Measurements from ENCODE around the gene MYO16.

DNA sequence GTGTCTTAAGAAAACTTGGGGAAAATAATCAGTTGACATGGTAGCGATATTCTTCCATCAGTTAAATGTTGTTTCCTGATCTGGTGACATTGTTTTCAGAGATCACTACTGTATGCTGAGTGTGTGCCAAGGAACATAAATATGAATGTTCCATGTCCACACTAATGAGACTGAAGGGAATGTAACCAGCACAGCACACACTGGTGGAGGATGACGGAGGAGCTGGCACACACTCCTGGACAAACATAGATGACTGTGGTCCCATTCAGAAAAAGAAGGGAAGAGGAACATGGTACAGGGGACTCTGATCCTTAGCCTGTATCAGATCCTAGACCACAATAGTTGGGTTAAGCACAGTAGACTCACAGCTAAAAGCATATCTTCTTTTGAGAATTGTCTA is 574.8 kb downstream of the MYO16 start:
- no peak for TF ChIP-seq ZNF561 (tag by site-specific recombination; IDR thresholded peaks at IDR 0.05; ENCODE audit: borderline replicate concordance)
- TF ChIP-seq, protein P1, sequence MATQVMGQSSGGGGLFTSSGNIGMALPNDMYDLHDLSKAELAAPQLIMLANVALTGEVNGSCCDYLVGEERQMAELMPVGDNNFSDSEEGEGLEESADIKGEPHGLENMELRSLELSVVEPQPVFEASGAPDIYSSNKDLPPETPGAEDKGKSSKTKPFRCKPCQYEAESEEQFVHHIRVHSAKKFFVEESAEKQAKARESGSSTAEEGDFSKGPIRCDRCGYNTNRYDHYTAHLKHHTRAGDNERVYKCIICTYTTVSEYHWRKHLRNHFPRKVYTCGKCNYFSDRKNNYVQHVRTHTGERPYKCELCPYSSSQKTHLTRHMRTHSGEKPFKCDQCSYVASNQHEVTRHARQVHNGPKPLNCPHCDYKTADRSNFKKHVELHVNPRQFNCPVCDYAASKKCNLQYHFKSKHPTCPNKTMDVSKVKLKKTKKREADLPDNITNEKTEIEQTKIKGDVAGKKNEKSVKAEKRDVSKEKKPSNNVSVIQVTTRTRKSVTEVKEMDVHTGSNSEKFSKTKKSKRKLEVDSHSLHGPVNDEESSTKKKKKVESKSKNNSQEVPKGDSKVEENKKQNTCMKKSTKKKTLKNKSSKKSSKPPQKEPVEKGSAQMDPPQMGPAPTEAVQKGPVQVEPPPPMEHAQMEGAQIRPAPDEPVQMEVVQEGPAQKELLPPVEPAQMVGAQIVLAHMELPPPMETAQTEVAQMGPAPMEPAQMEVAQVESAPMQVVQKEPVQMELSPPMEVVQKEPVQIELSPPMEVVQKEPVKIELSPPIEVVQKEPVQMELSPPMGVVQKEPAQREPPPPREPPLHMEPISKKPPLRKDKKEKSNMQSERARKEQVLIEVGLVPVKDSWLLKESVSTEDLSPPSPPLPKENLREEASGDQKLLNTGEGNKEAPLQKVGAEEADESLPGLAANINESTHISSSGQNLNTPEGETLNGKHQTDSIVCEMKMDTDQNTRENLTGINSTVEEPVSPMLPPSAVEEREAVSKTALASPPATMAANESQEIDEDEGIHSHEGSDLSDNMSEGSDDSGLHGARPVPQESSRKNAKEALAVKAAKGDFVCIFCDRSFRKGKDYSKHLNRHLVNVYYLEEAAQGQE (tag by site-specific recombination; IDR thresholded peaks at IDR 0.05): no peak
- TF ChIP-seq, protein P2, sequence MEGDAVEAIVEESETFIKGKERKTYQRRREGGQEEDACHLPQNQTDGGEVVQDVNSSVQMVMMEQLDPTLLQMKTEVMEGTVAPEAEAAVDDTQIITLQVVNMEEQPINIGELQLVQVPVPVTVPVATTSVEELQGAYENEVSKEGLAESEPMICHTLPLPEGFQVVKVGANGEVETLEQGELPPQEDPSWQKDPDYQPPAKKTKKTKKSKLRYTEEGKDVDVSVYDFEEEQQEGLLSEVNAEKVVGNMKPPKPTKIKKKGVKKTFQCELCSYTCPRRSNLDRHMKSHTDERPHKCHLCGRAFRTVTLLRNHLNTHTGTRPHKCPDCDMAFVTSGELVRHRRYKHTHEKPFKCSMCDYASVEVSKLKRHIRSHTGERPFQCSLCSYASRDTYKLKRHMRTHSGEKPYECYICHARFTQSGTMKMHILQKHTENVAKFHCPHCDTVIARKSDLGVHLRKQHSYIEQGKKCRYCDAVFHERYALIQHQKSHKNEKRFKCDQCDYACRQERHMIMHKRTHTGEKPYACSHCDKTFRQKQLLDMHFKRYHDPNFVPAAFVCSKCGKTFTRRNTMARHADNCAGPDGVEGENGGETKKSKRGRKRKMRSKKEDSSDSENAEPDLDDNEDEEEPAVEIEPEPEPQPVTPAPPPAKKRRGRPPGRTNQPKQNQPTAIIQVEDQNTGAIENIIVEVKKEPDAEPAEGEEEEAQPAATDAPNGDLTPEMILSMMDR (tag by site-specific recombination; IDR thresholded peaks at IDR 0.05): no peak
- TF ChIP-seq ZNF391 (tag by site-specific recombination; IDR thresholded peaks at IDR 0.05; ENCODE audit: borderline replicate concordance, low read depth): no peak
- TF ChIP-seq ZNF416 (tag by site-specific recombination; IDR thresholded peaks at IDR 0.05): no peak
- no peak for TF ChIP-seq ZNF10 (tag by site-specific recombination; IDR thresholded peaks at IDR 0.05)
- no peak for TF ChIP-seq BCL11A (tag by site-specific recombination; IDR thresholded peaks at IDR 0.05; ENCODE audit: low read depth)
- no peak for TF ChIP-seq ZNF274 (IDR thresholded peaks at IDR 0.05; ENCODE audit: low read length)
- TF ChIP-seq ZNF274 (tag by site-specific recombination; IDR thresholded peaks at IDR 0.05; ENCODE audit: borderline replicate concordance): no peak
- no peak for TF ChIP-seq ZNF830 (tag by site-specific recombination; IDR thresholded peaks at IDR 0.05; ENCODE audit: low read depth)
- no peak for TF ChIP-seq ZBTB8A (tag by site-specific recombination; IDR thresholded peaks at IDR 0.05)
- no peak for TF ChIP-seq ZNF677 (tag by site-specific recombination; IDR thresholded peaks at IDR 0.05)

Data from HEK293 (cell line).